IPS-NIHi11 (cell line): ENCODE measurements around the gene SEPTIN6.

Experiments used
- DNase-seq: peaks from one replicate; pipeline ENCODE4 v3.0.0; 2012; ENCODE audit warnings: mixed read lengths, low spot score

SEPTIN6 gene

DNA sequence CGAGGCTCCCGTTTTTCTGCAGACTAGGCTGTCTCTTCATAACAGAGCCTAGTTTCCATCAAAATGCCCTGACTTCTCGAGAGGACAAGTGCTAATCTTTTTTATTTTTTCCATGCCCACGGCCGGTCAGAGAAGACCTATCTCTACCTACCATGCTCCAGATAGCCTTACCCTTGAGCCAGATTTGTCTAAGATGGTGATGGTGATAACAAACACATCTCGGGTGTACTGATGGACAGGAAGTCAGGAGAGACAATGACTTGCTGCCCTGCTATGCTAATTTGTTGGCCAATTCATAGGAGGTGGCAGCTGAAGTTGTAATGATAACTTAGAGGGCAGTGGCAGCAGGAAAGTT lies 44.6 kb downstream of the SEPTIN6 start:
- no peak for DNase-seq

DNA sequence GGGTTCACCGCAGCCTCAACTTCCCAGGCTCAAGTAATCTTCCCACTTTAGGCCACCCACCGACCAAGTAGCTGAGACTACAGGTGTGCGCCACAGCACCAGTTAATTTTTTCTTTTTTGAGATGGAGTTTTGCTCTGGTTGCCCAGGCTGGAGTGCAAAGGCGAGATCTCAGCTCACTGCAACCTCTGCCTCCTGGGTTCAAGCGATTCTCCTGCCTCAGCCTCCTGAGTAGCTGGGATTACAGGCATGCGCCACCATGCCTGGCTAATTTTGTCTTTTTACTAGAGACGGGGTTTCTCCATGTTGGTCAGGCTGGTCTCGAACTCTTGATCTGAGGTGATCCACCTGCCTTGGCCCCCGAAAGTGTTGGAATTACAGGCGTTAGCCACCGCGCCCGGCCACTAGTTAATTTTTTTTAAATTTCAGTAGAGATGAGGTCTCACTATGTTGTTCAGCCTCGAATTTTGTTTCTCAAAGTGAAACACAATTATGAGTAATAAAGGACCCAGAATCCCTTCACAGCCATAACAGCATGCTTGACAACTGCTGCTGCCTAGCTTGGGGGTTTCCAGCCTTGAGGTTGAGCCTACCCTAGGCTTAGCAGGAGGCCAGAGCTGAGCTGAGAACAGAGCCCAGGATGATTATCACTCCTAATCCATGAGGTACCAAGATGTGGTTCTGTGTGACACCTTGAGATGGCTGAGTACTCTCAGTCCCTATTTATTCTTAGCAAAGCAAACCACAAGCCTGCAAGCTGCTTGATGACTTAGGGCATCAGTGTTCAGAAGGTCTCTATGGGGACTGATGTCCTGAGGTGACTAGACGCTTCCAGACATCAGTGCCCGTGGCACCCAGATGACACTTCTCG lies 45.2 kb downstream of the SEPTIN6 start:
- no peak for DNase-seq

DNA sequence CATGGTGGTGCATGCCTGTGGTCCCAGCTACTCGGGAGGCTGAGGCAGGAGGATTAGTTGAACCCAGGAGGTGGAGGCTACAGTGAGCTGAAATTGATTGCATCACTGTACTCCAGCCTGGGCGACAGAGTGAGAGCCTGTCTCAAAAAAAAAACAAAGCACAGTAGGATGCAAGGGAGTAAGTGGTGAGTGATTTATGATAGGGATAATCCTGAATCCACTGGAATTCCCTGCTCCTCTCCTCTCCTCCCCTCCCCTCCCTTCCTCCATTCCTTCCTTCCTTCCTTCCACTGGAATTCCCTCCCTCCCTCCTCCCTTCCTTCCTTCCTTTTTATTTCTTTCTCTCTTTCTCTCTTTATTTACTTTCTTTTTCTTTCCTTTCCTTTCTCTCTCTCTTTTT lies 45.9 kb downstream of the SEPTIN6 start:
- no peak for DNase-seq

DNA sequence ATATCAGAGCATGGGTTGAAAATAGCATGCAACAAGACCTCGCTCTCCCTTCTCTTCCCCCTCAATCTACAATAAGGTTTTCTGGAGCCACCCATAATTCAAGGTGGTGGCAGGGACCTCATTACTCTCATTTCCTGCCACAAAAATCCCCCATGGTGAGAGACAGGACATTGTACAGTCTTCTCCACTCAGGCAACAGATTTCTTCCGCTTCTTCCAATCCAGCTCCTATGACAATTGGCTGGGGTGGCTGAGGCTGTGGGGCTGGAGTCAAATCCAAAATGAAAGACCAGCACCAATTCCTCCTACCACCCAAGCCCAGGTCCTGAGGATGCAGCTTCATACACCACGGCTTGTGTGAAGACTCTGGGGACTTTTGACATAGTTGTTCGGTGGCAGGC lies 46.5 kb downstream of the SEPTIN6 start:
- DNase-seq = no peak

DNA sequence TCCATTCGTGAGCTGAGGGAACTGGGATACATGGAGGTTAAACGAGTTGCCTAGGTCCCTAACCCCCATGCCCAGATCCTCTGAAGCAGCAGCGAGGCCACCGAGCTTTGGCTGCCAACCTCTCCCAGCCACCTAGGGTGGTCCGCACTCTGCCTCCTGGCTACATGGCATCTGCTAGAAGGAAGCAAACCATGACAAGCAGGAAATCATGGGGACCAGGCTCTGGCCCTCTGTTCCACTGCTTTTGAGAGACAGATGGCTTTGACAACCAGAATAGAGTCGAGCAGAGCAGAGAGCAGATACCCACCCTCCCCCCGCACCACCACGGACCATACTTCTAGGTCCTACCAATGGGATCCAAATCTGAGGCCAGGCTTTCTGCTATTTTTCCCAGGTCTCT lies 49.3 kb downstream of the SEPTIN6 start:
- DNase-seq = no peak
